Suprapubic skin (tissue), 4 donors: ENCODE data around the gene PPP1R13B. TPM values are rescaled to one million over a fixed set of nuclear protein-coding genes. Genes with fewer than 3 reads are reported as not detected.
A peak's percentile ranks its signal among the peaks of the same experiment; 100 is the strongest.

Source experiments
- DNase-seq, 2 donors: peaks; one replicate each; pipeline ENCODE4 v3.0.0-alpha.2; 2019; ENCODE audit warnings: low spot score in 2 of 2
- H3K27ac ChIP-seq: fragments of 200-600 bp; sonication (generic); one replicate; pipeline ENCODE4 v1.5.1; 2019
- H3K27me3 ChIP-seq: fragments of 200-600 bp; sonication (generic); one replicate; pipeline ENCODE4 v1.5.1; 2019
- H3K36me3 ChIP-seq: fragments of 200-600 bp; sonication (generic); one replicate; pipeline ENCODE4 v1.5.1; 2019
- H3K4me1 ChIP-seq: fragments of 200-600 bp; sonication (generic); one replicate; pipeline ENCODE4 v1.5.1; 2019
- H3K4me3 ChIP-seq: fragments of 200-600 bp; sonication (generic); one replicate; pipeline ENCODE4 v1.5.1; 2019; ENCODE audit warnings: mild to moderate bottlenecking
- H3K9me3 ChIP-seq: fragments of 200-600 bp; sonication (generic); one replicate; pipeline ENCODE4 v1.5.1; 2019
- CTCF ChIP-seq, 2 donors: fragments of 200-600 bp in 1 of 2; fragments of 450-650 bp in 1 of 2; sonication (generic) in 1 of 2; IDR thresholded peaks; one replicate each; pipeline ENCODE4 v1.5.1; 2016 to 2019; ENCODE audit warnings: antibody characterized with exemption in 2 of 2, mild to moderate bottlenecking in 1 of 2, moderate library complexity in 1 of 2
- EP300 ChIP-seq: sonication (generic); formaldehyde crosslinking; IDR thresholded peaks from one replicate; pipeline ENCODE4 v1.6.1; 2017; ENCODE audit warnings: antibody characterized with exemption
- POLR2A ChIP-seq, 2 donors: fragments of 450-650 bp; IDR thresholded peaks; one replicate each; pipeline ENCODE4 v1.6.1; 2017; ENCODE audit warnings: antibody characterized with exemption in 2 of 2, mild to moderate bottlenecking in 2 of 2, moderate library complexity in 2 of 2
- POLR2AphosphoS5 ChIP-seq, 3 donors: sonication (generic); formaldehyde crosslinking; IDR thresholded peaks; one replicate each; pipeline ENCODE4 v1.6.1; 2017; ENCODE audit warnings: antibody characterized with exemption in 3 of 3
- WGBS: methylation state at CpG from one replicate; pipeline ENCODE4 v1.1.5; 2018; 5-methylcytosine and 5-hydroxymethylcytosine counted together
- total RNA-seq, 4 donors: library from RNA; depleted of rRNA; stranded (reverse); fragments of >200 nt; gene quantifications; one replicate each; pipeline ENCODE4 v1.1.0, GENCODE V29; 2016

Gene PPP1R13B
- total RNA-seq, 4 donors from 2014 or later, result 21.7 to 51.6 (median 36.4) TPM

GRCh38 chr14:103818422-103818821 is 29.0 kb downstream of the PPP1R13B start:
- H3K4me1 ChIP-seq, result peaks cover 12% of the 10 kb centered on the region
- no peaks in the 10 kb centered on the region for H3K36me3 ChIP-seq
- 72% methylated on average over 3 of the region's 3 CpGs for WGBS
- H3K27ac ChIP-seq, result no peak overlapping the region
- TF ChIP-seq POLR2AphosphoS5 (IDR thresholded peaks at IDR 0.05), result no peak
- H3K27me3 ChIP-seq, result no peaks in the 10 kb centered on the region
- H3K9me3 ChIP-seq, result no peaks in the 10 kb centered on the region
- no peak overlapping the region for H3K4me3 ChIP-seq
- DNase-seq, result no peak

GRCh38 chr14:103817595-103817994 is 29.8 kb downstream of the PPP1R13B start:
- peaks cover 12% of the 10 kb centered on the region for H3K4me1 ChIP-seq
- TF ChIP-seq POLR2AphosphoS5 (IDR thresholded peaks at IDR 0.05) (no peak), POLR2A (IDR thresholded peaks at IDR 0.05) (no peak), EP300 (no peak), CTCF (IDR thresholded peaks at IDR 0.05) (no peak)
- 88% methylated on average over 1 of the region's 1 CpG for WGBS
- H3K27ac ChIP-seq, result no peak overlapping the region
- no peaks in the 10 kb centered on the region for H3K9me3 ChIP-seq
- no peaks in the 10 kb centered on the region for H3K36me3 ChIP-seq
- DNase-seq, result no peak
- no peaks in the 10 kb centered on the region for H3K27me3 ChIP-seq
- no peak overlapping the region for H3K4me3 ChIP-seq

GRCh38 chr14:103816991-103817390 is 30.4 kb downstream of the PPP1R13B start:
- Histone ChIP-seq H3K27me3 (no peaks in the 10 kb centered on the region), H3K27ac (no peak overlapping the region), H3K4me3 (no peak overlapping the region), H3K9me3 (no peaks in the 10 kb centered on the region), H3K36me3 (no peaks in the 10 kb centered on the region), H3K4me1 (peaks cover 12% of the 10 kb centered on the region)
- WGBS, result 86% methylated on average over 3 of the region's 3 CpGs
- no peak for DNase-seq
- no peak for TF ChIP-seq CTCF (IDR thresholded peaks at IDR 0.05)
- no peak for TF ChIP-seq POLR2A (IDR thresholded peaks at IDR 0.05)
- TF ChIP-seq POLR2AphosphoS5 (IDR thresholded peaks at IDR 0.05), result no peak
- TF ChIP-seq EP300, result no peak

- Histone ChIP-seq H3K27ac (no peak overlapping the region), H3K27me3 (no peaks in the 10 kb centered on the region), H3K9me3 (no peaks in the 10 kb centered on the region), H3K4me1 (peaks cover 7% of the 10 kb centered on the region), H3K4me3 (no peak overlapping the region), H3K36me3 (no peaks in the 10 kb centered on the region)
- 71% methylated on average over 7 of the region's 7 CpGs for WGBS
- TF ChIP-seq CTCF (IDR thresholded peaks at IDR 0.05) (no peak), EP300 (no peak), POLR2AphosphoS5 (IDR thresholded peaks at IDR 0.05) (no peak), POLR2A (IDR thresholded peaks at IDR 0.05) (no peak)
- no peak for DNase-seq
Observed at GRCh38 chr14:103815253-103815652, 32.1 kb downstream of the PPP1R13B start.

GRCh38 chr14:103811189-103811588 is 36.2 kb downstream of the PPP1R13B start:
- TF ChIP-seq POLR2AphosphoS5 (IDR thresholded peaks at IDR 0.05), result no peak
- no peak for TF ChIP-seq EP300
- no peak for TF ChIP-seq POLR2A (IDR thresholded peaks at IDR 0.05)
- TF ChIP-seq CTCF (IDR thresholded peaks at IDR 0.05), result no peak
- Histone ChIP-seq H3K4me3 (no peak overlapping the region), H3K27me3 (no peaks in the 10 kb centered on the region), H3K4me1 (no peaks in the 10 kb centered on the region), H3K36me3 (no peaks in the 10 kb centered on the region), H3K9me3 (no peaks in the 10 kb centered on the region), H3K27ac (no peak overlapping the region)
- WGBS, result 93% methylated on average over 2 of the region's 2 CpGs
- DNase-seq, result no peak

- Histone ChIP-seq H3K4me3 (no peak overlapping the region), H3K9me3 (no peaks in the 10 kb centered on the region), H3K4me1 (peaks cover under 1% of the 10 kb centered on the region), H3K36me3 (no peaks in the 10 kb centered on the region), H3K27ac (no peak overlapping the region), H3K27me3 (no peaks in the 10 kb centered on the region)
- WGBS, result 46% methylated on average over 6 of the region's 6 CpGs
- DNase-seq, result peak in 1 of 2 donors; percentile 73
- no peak for TF ChIP-seq POLR2AphosphoS5 (IDR thresholded peaks at IDR 0.05)
- TF ChIP-seq CTCF (IDR thresholded peaks at IDR 0.05), result peak; percentile 66 to 73
Observed at GRCh38 chr14:103808403-103809001, 38.9 kb downstream of the PPP1R13B start.
